HL-60 (cell line): ENCODE measurements around the gene MYOM1.
A peak's percentile ranks its signal among the peaks of the same experiment; 100 is the strongest.

ENCODE experiments used
- DNase-seq, 2 experiments: peaks; one replicate each; pipeline ENCODE4 v3.0.0-alpha.2; 2010 to 2020; ENCODE audit warnings: low read depth in 1 of 2, low spot score in 1 of 2
- H3K27ac ChIP-seq: fragments of 250-450 bp; sonication (Bioruptor Pico); replicated peaks from 2 replicates; pipeline ENCODE4 v1.5.1; 2020; ENCODE audit warnings: mild to moderate bottlenecking, moderate library complexity
- H3K27me3 ChIP-seq: fragments of 250-450 bp; sonication (Bioruptor Pico); 2 replicates; pipeline ENCODE4 v1.5.1; 2021; ENCODE audit warnings: mild to moderate bottlenecking, moderate library complexity; ENCODE audit not compliant: insufficient read depth, poor library complexity, severe bottlenecking
- H3K4me3 ChIP-seq: replicated peaks from 2 replicates; pipeline ENCODE4 v1.5.1; 2011; ENCODE audit warnings: mild to moderate bottlenecking, control low read depth, low read length; ENCODE audit not compliant: insufficient read depth
- CTCF ChIP-seq: IDR thresholded peaks from one replicate; pipeline ENCODE4 v1.5.1; 2011; ENCODE audit warnings: low read length, control low read depth, inconsistent platforms; ENCODE audit not compliant: insufficient read depth
- GABPA ChIP-seq: IDR thresholded peaks from 2 replicates; pipeline ENCODE4 v1.6.1; 2012; ENCODE audit warnings: low read depth
- POLR2AphosphoS5 ChIP-seq: IDR thresholded peaks from 2 replicates; pipeline ENCODE4 v1.6.1; 2012; ENCODE audit warnings: low read depth
- REST ChIP-seq: IDR thresholded peaks from 2 replicates; pipeline ENCODE4 v1.6.1; 2012; ENCODE audit warnings: low read depth; ENCODE audit not compliant: insufficient replicate concordance
- SPI1 ChIP-seq: IDR thresholded peaks from 2 replicates; pipeline ENCODE4 v1.6.1; 2012; ENCODE audit warnings: low read depth, mild to moderate bottlenecking, borderline replicate concordance

MYOM1 gene

DNA sequence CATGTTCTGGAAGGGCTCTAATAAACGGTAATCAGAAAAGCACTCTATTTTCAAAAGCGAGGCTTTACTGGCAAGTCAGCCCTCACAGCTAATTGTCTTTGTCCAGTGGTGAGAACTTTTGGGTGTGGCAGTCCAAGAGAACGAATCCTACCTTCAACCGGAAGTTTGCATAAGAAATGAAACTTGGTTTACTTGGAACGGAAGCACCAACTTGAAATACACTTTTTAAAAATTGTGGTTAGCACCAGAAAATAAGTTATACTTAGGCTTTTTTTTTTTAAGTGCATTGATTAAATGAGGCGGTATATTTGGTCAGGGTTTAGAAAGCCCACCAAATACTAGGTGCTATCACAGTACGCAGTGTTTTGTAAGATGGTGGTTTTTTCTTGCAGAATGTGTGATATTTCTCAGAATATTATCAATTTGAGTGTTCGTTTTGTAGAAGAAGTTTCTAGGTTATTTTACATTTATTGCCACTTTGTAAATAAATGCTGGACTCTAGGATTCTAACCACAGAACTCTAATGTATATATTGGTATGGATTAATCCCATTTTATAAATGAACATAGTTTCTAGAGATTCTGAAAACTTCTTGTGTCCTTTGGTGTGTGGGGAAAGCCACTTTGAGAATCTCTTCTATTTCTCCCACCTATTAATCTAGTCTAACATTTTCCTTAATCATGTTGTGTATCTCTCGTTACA is 29.0 kb upstream of the MYOM1 start:
- H3K27ac ChIP-seq = peak overlapping the region; percentile 99
- peak overlapping the region; percentile 96 for H3K4me3 ChIP-seq
- peak; percentile 67 to 70 for DNase-seq
- TF ChIP-seq CTCF (no peak), GABPA (peak; percentile 54; the same call in 1 of the 2 replicates)
- no peaks in the 10 kb centered on the region for H3K27me3 ChIP-seq

DNA sequence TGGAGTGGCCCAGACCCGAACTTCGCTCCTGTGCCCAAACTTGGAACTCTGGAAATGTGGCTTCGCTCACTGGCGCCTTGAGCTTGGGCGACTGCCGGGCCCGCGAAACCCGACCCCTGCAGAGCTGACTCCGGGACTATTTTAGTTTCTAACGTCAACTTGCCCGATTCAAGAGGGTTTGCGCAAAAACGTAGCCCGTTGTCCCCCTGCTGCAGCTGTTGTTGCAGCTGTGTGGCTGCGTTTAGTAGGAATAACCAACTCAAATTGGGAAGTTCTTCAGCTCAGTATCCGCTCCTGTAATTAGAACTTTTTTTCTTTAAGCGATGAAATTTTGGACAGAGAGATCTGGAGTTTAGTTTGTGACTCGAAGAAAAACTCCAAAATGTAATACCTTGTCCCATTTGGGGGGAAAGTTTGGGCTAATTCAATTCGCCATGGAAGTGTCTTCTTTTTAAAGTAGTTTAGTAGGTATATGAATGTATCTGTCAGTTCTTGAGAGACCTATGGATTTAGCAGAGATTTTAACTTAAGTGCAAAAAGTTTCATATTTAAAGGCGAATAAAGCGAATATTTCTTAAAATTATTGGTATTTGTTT is 28.4 kb upstream of the MYOM1 start:
- TF ChIP-seq REST (peak; percentile 7), POLR2AphosphoS5 (no peak; the same call in 1 of the 2 replicates)
- Histone ChIP-seq H3K27ac (peak overlapping the region; percentile 99), H3K4me3 (peak overlapping the region; percentile 96), H3K27me3 (no peaks in the 10 kb centered on the region)
- peak in 1 of 2 experiments; percentile 53 for DNase-seq

- H3K27ac ChIP-seq = peak within 1 kb of the TSS; percentile 99
- no peaks in the 10 kb centered on the region for H3K27me3 ChIP-seq
Measured at GRCh38 chr18:3247240-3248061, 27.7 kb upstream of the MYOM1 start, which contains the start of gene MYL12A. MYL12A (plus strand) TSS chr18:3247801; CDS start chr18:3253248, 5,447 bp downstream.

More at GRCh38 chr18:3247240-3248061, 27.7 kb upstream of the MYOM1 start, which contains the start of gene MYL12A:
- TF ChIP-seq GABPA (peak; percentile 90), POLR2AphosphoS5 (peak; percentile 98), CTCF (no peak), REST (peak; percentile 75), SPI1 (peak; percentile 35; the same call in 1 of the 2 replicates)
- DNase-seq = peak; percentile 99 to 100
- peak within 1 kb of the TSS; percentile 96 for H3K4me3 ChIP-seq
